ENCODE data around the gene NRCAM.

Gene NRCAM

GRCh38 chr7:108308276-108308675 lies 148.0 kb downstream of the NRCAM start:
- DNase-seq (ENCODE audit: low spot score): no peak

- DNase-seq (ENCODE audit: low spot score): no peak
These were observed 148.6 kb downstream of the NRCAM start for GRCh38 chr7:108307595-108307994.

- no peak for DNase-seq (ENCODE audit: low spot score)
These were observed 149.0 kb downstream of the NRCAM start for GRCh38 chr7:108307194-108307593.

- DNase-seq (ENCODE audit: low spot score): no peak
These were observed 152.9 kb downstream of the NRCAM start for GRCh38 chr7:108303332-108303731.

GRCh38 chr7:108301387-108301786 lies 154.8 kb downstream of the NRCAM start:
- no peak for DNase-seq (ENCODE audit: low spot score)

GRCh38 chr7:108299251-108299973 lies 156.8 kb downstream of the NRCAM start:
- DNase-seq (ENCODE audit: low spot score): no peak

GRCh38 chr7:108296911-108297310 lies 159.3 kb downstream of the NRCAM start:
- DNase-seq (ENCODE audit: low spot score): no peak

DNA sequence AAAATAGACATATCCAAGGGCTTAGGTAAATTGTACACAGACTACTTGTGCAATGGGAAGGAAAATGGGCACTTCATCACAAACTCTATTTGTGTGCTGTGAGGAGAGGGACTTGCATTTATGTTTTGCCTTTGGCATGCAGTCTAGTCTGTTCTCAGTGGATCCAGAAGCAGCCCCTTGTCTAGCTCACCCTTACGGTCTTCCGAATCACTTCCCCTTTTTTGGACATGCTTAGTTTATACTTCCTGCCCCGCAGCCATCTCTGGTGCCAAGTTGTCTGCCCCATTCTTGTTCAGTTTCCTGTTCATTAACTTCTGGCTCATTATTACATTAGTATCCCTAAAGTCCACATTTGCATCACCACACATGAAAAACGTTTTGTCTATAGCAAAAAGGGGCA lies 161.6 kb downstream of the NRCAM start:
- DNase-seq (ENCODE audit: low spot score): no peak

DNA sequence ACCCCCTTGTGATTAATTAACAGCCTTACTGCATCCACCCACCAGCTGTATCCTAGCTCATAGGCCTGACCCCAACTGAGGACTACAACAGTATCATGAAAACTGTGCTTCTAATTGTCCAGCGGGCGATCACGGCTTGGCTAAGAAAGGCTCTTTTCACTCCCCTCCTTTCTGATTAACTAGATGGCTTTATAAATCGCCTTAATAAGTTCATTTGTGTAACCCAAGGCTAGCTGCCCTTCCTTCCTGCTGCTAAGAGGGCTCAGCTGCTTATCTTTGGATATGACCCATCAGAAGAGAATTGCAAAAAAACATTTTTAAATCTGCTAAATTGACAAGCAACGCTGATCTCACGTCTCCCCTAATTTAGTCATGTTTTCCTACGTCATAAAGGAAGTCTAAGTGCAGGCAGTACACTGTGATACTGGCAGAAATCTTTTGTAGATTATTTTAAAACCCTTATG lies 163.1 kb downstream of the NRCAM start:
- no peak for DNase-seq (ENCODE audit: low spot score)

GRCh38 chr7:108292541-108292940 lies 163.7 kb downstream of the NRCAM start:
- no peak for DNase-seq (ENCODE audit: low spot score)

DNA sequence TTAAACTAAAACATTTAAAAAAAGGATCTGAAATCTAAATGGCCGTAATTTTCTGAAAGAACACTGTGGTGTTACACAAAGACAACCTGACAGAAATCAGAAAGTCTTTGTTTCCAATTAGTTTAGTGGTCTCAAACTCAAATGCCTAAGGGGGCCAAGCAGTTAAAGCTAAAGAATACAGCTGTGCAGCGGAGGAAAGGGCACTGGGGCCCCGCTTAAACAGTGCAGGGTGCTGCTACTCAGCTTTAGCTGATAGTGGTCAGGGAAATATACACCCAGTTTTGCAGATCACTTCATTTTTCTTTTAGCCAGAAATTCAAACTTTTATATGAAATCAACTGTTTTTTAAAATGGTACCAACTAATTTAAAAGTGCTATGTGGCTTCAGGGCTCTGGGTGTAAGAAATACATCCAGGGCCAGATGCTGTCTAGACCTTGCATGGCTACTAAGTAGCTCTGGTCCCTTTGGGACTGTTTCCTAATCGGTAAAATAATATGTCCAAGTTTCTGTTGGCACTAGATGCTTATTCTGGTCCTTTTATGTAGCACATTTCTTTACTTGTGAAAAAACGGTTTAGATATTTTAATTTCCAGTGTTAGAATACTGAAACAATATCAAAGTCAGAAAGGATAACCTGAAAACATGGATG lies 164.3 kb downstream of the NRCAM start:
- DNase-seq (ENCODE audit: low spot score): no peak

GRCh38 chr7:108291152-108291508 lies 165.1 kb downstream of the NRCAM start:
- no peak for DNase-seq (ENCODE audit: low spot score)

DNA sequence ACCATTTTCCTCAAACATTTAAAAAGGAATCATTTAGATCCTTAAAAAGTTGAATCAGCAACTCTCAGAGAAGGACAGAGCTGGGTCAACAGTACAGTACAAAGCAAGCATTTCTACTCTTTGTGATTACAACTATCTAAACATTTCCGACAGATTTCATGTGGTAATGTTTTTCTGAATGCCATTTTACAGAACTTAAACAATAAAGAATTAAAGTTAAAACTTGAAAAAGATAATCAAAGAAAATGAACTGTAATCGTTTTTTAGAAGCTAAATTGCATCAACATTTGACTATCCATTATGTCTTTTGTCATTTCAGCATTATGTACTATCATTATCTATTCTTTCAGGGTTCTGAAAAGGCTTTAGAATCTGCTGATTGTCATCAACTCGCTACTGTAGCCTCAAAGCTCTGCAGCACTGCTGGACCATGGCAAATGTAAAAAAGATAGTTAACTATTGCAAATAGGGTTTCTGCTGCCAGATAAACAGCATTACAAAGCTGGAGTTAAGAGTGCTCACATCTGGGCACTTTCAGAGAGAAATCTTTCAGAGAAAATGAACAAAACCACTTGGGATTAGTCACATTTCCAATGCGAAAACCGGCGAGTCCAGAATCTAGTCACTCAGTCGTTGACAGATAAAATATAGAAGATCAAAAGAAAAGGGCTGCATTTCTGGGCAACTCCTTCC lies 165.6 kb downstream of the NRCAM start:
- no peak for DNase-seq (ENCODE audit: low spot score)

DNA sequence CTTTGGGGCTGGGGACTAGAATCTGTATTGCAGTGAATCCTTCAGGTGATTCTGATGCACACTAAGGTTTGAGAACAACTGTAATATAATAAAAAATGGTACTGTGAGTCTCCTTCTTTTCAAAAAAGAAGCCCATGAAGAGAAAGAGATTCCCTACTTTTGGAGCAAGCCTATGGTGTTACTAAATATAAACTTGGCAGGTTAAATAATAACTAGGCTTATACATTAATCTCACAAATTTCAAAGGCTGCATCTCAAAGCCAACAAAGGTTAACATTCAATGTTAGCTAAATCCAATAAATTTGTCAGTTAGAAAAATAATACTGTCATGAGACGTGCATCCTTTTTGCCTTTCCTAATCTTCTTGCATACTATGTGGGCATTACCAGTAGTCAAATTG lies 166.4 kb downstream of the NRCAM start:
- DNase-seq (ENCODE audit: low spot score): no peak

GRCh38 chr7:108287857-108288256 lies 168.4 kb downstream of the NRCAM start:
- DNase-seq (ENCODE audit: low spot score): no peak

DNA sequence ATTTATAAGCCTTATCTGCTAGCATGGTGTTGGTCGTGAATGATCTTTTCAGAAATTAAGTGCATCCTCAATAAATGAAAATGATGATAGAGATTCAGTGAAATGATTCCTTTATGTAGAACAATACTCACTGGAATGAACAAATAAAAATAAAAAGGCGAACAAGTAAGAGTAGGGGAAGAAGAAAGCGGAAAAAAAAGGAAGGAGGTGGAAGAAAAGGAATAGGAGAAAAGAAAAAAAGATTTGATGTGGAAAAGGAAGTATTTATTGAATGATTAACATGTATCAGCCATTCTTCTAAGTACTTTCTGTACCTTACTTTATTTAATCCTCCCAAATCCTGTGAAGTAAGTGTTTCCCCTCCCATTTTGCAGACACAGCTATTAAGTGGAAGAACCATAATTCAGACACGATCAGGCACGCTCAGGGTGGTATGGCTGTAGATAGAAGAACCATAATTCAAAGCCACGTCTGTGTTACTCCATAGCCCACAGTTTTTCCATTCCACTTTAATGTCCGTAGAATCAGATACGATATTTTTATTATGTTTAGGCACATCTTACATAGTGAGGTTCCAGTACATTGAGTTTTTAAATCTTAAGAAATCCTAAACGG lies 169.8 kb downstream of the NRCAM start:
- DNase-seq (ENCODE audit: low spot score): no peak

GRCh38 chr7:108285778-108286177 lies 170.5 kb downstream of the NRCAM start:
- DNase-seq (ENCODE audit: low spot score): no peak

DNA sequence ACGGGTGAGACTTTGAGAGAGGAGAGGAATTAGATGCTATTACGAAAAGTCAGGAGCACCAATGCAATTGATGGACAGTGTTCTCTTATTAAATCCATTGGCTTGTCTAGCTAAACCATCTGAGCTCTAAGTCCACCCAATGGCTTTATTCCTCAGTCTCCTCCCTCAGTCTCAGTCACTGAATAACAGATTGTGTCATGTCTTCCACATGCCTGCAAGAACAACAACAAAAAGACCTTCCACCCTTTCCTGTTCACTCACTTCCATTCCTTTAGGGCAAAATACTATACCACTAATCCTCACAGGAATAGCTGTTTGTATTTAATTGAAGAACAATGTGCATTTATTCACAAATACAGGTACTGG lies 171.2 kb downstream of the NRCAM start:
- no peak for DNase-seq (ENCODE audit: low spot score)

DNA sequence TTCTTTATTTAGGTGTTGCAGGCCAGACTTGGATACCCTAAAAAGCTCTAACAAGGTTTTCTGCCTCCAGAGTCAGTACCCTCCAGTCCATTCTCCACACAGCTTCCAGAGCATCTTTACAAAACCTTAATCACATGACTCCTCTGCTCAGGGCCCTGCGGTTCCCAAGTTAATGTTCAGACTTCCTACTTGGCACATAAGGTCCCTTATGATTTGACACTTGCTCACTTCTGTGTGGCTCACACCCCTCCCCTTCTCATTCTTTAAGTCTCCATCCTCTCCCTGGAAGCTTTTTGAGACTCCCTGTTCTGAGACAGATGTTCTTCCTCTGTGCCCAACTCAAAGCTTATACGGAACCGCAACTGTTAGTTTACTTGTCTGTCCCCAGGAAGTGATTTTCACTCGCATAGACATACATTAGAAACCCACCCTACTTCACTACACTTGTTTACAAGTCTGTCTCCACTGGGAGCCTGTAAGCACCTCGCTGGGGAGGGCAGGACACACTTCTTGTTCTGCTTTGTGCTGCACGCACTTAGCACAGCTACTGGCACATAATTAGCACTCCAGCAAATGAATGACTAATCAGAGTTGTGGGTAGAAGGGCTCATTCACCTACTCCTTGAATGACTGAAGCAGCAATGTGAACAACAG lies 171.8 kb downstream of the NRCAM start:
- no peak for DNase-seq (ENCODE audit: low spot score)

- DNase-seq (ENCODE audit: low spot score): no peak
These were observed 173.0 kb downstream of the NRCAM start for GRCh38 chr7:108283252-108283651.

DNA sequence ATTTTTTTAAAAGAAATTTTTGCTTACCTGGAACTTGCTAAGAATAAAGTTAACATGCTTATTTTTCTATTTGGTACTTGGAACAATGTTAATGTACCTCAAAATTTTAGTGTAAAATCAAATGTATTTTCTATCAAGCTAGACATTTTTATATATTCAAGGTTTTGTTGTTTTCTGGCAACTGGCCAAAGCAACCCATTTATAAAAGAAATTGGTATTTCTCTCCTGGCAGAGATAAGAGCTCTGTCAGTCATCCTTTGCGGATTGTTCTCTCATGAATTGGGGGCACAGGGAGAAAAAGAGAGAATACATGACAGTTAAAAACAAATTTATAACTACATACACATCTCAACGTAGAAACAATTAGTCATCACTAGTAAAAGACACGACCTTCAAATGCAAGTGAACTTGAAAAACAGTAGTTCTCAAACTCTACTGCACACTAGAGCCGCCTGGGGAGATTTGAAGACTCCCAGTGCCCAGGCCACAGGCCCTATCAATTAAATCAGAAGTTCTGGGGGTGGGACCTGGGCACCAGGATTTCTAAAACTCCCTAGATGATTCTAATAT lies 173.7 kb downstream of the NRCAM start:
- no peak for DNase-seq (ENCODE audit: low spot score)

DNA sequence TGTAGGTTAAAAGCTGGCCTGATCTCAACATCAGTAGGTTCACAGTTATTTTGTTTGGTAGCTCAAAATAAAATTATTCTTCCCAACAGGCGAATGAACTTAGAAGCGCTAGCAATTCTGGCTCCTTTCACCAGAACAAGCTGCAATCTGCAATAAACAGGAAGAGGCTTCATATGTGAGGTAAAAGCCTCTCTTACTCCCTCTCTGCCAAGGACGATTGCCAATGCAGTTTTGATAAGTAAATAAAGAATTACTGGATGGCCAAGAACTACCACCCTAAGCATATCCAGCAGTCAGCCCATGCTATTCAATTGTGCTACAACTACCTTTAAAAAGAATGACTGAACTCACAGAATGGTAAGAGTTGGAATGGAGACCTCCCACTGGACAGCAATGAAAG lies 176.1 kb downstream of the NRCAM start:
- DNase-seq (ENCODE audit: low spot score): no peak
